Measurements from ENCODE around the gene THAP7. TPM values are rescaled to one million over a fixed set of nuclear protein-coding genes. Genes with fewer than 3 reads are reported as not detected.

THAP7 gene
- total and polyA plus RNA-seq, 9 of the 15 experiments (the other 6 are each of a cell fraction or from before 2014, with no cell fraction given): 7.9 to 263 (median 84.1) TPM

- no peak for TF ChIP-seq IFI16 (CRISPR knock-in tag; IDR thresholded peaks at IDR 0.05)
- no peak for TF ChIP-seq MAX (CRISPR knock-in tag; IDR thresholded peaks at IDR 0.05)
- TF ChIP-seq ETS2 (tag; IDR thresholded peaks at IDR 0.05; ENCODE audit: borderline replicate concordance, poor library complexity, severe bottlenecking): no peak
- no peak for TF ChIP-seq SRF (CRISPR knock-in tag; IDR thresholded peaks at IDR 0.05)
- TF ChIP-seq FOXA3 (CRISPR knock-in tag; conservative IDR thresholded peaks at IDR 0.05 in 1 of 2, IDR thresholded peaks at IDR 0.05 in 1 of 2): peak in 1 of 2 experiments; percentile 4; a peak in 1 of 4 replicates
- TF ChIP-seq PTRF (tag; IDR thresholded peaks at IDR 0.05): no peak
- TF ChIP-seq PBX2 (CRISPR knock-in tag; IDR thresholded peaks at IDR 0.05; ENCODE audit: low read depth): 0 out of 2 replicates have a peak, but pooled peaks have one; percentile 2
- TF ChIP-seq PBX2 (tag; conservative IDR thresholded peaks at IDR 0.05; ENCODE audit: low read depth): no peak
- TF ChIP-seq KDM1A (IDR thresholded peaks at IDR 0.05): no peak
- no peak for TF ChIP-seq HNRNPUL1 (IDR thresholded peaks at IDR 0.05; ENCODE audit: low read length)
- peak in 1 of 3 experiments; percentile 16; a peak in 2 of 6 replicates for TF ChIP-seq CTCF (IDR thresholded peaks at IDR 0.05 in 2 of 3, conservative IDR thresholded peaks at IDR 0.05 in 1 of 3; ENCODE audit: insufficient read depth in 2 of 3, low read depth in 1 of 3, low read length in 3 of 3)
- peak; percentile 62; the same call in 1 of the 2 replicates for TF ChIP-seq ETS1 (conservative IDR thresholded peaks at IDR 0.05; ENCODE audit: control insufficient read depth, low read depth, low read length)
- no peak for TF ChIP-seq TFE3 (CRISPR knock-in tag; IDR thresholded peaks at IDR 0.05)
- no peak for TF ChIP-seq JUND (IDR thresholded peaks at IDR 0.05; ENCODE audit: borderline replicate concordance, low read depth, low read length)
- TF ChIP-seq JUND (tag; IDR thresholded peaks at IDR 0.05; ENCODE audit: borderline replicate concordance, low read depth, low read length): no peak
- TF ChIP-seq RBBP5 (IDR thresholded peaks at IDR 0.05; ENCODE audit: borderline replicate concordance, insufficient read depth, low read length, poor library complexity, severe bottlenecking): peak; percentile 25
- no peak for TF ChIP-seq BRD4 (IDR thresholded peaks at IDR 0.05)
- no peak for TF ChIP-seq XRCC3 (IDR thresholded peaks at IDR 0.05)
- no peak for TF ChIP-seq NR3C1 (CRISPR knock-in tag; IDR thresholded peaks at IDR 0.05)
Measured at GRCh38 chr22:21032868-21033688, 31.2 kb upstream of the THAP7 start (continued).
